HG02885 (cell line): ENCODE data around the gene CHIC2.

Experiments
- ATAC-seq: cut with Tn5 transposase; IDR thresholded peaks from one replicate; pipeline ENCODE4 v1.9.1; 2021; ENCODE audit warnings: mild to moderate bottlenecking; ENCODE audit not compliant: unreplicated experiment, poor library complexity

The CHIC2 gene

GRCh38 chr4:54015423-54016030 lies 48.9 kb downstream of the CHIC2 start:
- ATAC-seq, result no peak

- ATAC-seq, result no peak
Measured at GRCh38 chr4:54014666-54015160, 49.7 kb downstream of the CHIC2 start.

GRCh38 chr4:54011201-54011600 lies 53.2 kb downstream of the CHIC2 start:
- no peak for ATAC-seq

- no peak for ATAC-seq
Measured at GRCh38 chr4:54006755-54007154, 57.6 kb downstream of the CHIC2 start.

- ATAC-seq, result no peak
Measured at GRCh38 chr4:54005475-54005874, 58.9 kb downstream of the CHIC2 start.

GRCh38 chr4:54004463-54004862 lies 59.9 kb downstream of the CHIC2 start:
- ATAC-seq, result no peak

- ATAC-seq, result no peak
Measured at GRCh38 chr4:54001668-54002365, 62.6 kb downstream of the CHIC2 start.

- no peak for ATAC-seq
Measured at GRCh38 chr4:53997898-53998297, 66.5 kb downstream of the CHIC2 start.

GRCh38 chr4:53994382-53995102 lies 69.9 kb downstream of the CHIC2 start:
- no peak for ATAC-seq

GRCh38 chr4:53992785-53993184 lies 71.6 kb downstream of the CHIC2 start:
- no peak for ATAC-seq

GRCh38 chr4:53991821-53992220 lies 72.6 kb downstream of the CHIC2 start:
- ATAC-seq, result no peak

- ATAC-seq, result no peak
Measured at GRCh38 chr4:53990641-53991040, 73.8 kb downstream of the CHIC2 start.

- no peak for ATAC-seq
Measured at GRCh38 chr4:53987761-53988171, 76.6 kb downstream of the CHIC2 start.

GRCh38 chr4:53986062-53986461 lies 78.3 kb downstream of the CHIC2 start:
- no peak for ATAC-seq

GRCh38 chr4:53981567-53981966 lies 82.8 kb downstream of the CHIC2 start:
- ATAC-seq, result no peak

- ATAC-seq, result no peak
Measured at GRCh38 chr4:53981066-53981465, 83.3 kb downstream of the CHIC2 start.

- no peak for ATAC-seq
Measured at GRCh38 chr4:53974561-53974960, 89.8 kb downstream of the CHIC2 start.

- ATAC-seq, result no peak
Measured at GRCh38 chr4:53967986-53968385, 96.4 kb downstream of the CHIC2 start.

GRCh38 chr4:53963781-53964180 lies 100.6 kb downstream of the CHIC2 start:
- no peak for ATAC-seq

- ATAC-seq, result no peak
Measured at GRCh38 chr4:53963336-53963735, 101.1 kb downstream of the CHIC2 start.

- no peak for ATAC-seq
Measured at GRCh38 chr4:53962516-53963225, 101.7 kb downstream of the CHIC2 start.
